22Rv1 (cell line): Measurements from ENCODE around the gene HAT1.

Source experiments
- CTCF ChIP-seq: fragments of 450-650 bp; IDR thresholded peaks from 2 replicates; pipeline ENCODE4 v1.5.1; 2017; ENCODE audit warnings: mild to moderate bottlenecking
- ZFX ChIP-seq: fragments of 450-650 bp; IDR thresholded peaks from 2 replicates; pipeline ENCODE4 v1.6.1; 2017; ENCODE audit warnings: antibody characterized with exemption, borderline replicate concordance

GRCh38 chr2:171965661-171966060 lies 43.4 kb downstream of the HAT1 start:
- TF ChIP-seq CTCF: no peak
- TF ChIP-seq ZFX: no peak
